Suprapubic skin (tissue), 4 donors: ENCODE data around the gene NCAPD3.

Source experiments
- EP300 ChIP-seq: sonication (generic); formaldehyde crosslinking; IDR thresholded peaks from one replicate; pipeline ENCODE4 v1.6.1; 2017; ENCODE audit warnings: antibody characterized with exemption
- POLR2AphosphoS5 ChIP-seq, 3 donors: sonication (generic); formaldehyde crosslinking; IDR thresholded peaks; one replicate each; pipeline ENCODE4 v1.6.1; 2017; ENCODE audit warnings: antibody characterized with exemption in 3 of 3
- TF ChIP-seq, protein P1 (sequence below), 2 donors: fragments of 200-600 bp in 1 of 2; fragments of 450-650 bp in 1 of 2; sonication (generic) in 1 of 2; IDR thresholded peaks; one replicate each; pipeline ENCODE4 v1.5.1; 2016 to 2019; ENCODE audit warnings: antibody characterized with exemption in 2 of 2, mild to moderate bottlenecking in 1 of 2, moderate library complexity in 1 of 2

DNA sequence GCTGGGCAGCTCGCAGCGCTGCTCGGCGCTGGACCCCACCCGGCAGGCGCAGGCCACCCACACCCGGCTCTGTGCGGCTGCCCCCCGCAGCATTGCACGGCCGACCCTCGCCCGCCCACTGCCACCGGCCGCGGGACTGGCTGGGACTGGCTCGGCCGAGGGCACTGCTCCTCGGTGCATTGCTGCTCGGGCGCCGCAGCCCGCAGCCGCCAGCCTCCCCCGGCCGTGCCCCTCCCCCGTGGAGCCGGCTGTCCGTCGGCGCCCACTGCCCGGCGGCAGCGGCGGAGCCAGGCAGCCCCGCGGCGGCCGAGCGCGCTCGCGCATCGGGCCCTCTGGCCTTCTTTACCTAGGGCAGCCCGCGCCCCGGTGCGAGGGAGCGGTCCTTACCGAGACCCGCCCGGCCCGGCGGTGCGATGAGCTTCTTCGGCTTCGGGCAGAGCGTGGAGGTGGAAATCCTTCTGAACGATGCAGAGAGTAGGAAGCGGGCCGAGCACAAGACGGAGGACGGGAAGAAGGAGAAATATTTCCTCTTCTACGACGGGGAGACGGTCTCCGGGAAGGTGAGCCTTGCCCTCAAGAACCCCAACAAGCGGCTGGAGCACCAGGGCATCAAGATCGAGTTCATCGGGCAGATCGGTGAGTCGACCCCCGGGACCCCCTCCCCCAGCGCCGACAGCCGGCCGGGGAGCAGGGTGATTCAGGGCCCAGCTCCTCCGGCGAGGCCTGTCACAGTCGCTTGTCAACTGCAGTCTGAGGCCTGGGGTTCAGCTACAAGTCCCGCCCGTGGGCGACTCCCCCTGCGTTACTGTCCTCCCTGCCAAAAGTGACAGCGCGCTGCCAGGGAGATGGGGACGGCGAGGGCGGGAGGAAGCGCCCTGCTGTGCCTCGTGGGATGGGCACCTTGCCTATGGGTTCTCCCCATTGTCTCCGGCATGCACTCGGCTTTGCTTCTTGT, 1.2 kb upstream of the NCAPD3 start:
- TF ChIP-seq EP300 (no peak), POLR2AphosphoS5 (IDR thresholded peaks at IDR 0.05) (no peak)
- TF ChIP-seq, protein P1, sequence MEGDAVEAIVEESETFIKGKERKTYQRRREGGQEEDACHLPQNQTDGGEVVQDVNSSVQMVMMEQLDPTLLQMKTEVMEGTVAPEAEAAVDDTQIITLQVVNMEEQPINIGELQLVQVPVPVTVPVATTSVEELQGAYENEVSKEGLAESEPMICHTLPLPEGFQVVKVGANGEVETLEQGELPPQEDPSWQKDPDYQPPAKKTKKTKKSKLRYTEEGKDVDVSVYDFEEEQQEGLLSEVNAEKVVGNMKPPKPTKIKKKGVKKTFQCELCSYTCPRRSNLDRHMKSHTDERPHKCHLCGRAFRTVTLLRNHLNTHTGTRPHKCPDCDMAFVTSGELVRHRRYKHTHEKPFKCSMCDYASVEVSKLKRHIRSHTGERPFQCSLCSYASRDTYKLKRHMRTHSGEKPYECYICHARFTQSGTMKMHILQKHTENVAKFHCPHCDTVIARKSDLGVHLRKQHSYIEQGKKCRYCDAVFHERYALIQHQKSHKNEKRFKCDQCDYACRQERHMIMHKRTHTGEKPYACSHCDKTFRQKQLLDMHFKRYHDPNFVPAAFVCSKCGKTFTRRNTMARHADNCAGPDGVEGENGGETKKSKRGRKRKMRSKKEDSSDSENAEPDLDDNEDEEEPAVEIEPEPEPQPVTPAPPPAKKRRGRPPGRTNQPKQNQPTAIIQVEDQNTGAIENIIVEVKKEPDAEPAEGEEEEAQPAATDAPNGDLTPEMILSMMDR (IDR thresholded peaks at IDR 0.05): no peak
